Esophagus mucosa (tissue), 1 donor: ENCODE results near the gene COL4A2. TPM values are rescaled to one million over a fixed set of nuclear protein-coding genes. Genes with fewer than 3 reads are reported as not detected.

Experiments
- ATAC-seq: fragments of 200-7000 bp; cut with Tn5 transposase; one replicate; pipeline ENCODE4 v1.9.1; 2020
- total RNA-seq: library from RNA; stranded (reverse); gene quantifications from one replicate; pipeline ENCODE4 v1.2.4, GENCODE V29; 2023
- donor health status: DM: yes; HTN: yes; CAD: no.

COL4A2 gene
- total RNA-seq, 1 donor from 2014 or later, result 30.8 TPM

DNA sequence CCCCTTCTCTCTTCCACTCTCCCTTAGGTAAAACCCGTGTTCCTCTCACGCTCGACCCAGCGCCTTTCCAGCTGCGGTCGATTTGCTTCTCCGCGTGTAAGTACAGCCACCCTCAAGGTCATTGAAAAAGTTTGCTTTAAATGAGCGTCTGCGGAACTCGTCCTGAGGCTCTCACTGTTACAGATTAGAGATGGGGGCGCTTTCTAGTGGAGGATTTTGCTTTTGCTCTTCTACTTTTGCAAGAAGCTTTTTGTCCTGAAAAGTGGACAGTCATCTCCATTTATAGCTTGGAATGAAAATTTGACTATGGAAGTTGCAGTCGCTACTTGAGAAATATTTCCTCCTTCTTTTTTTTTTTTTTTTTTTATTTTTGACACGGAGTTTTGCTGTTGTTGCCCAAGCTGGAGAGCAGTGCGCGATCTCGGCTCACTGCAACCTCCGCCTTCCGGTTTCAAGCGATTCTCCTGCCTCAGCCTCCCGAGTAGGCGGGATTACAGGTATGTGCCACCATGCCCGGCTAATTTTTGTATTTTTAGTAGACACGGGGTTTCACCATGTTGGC lies 255.0 kb downstream of the COL4A2 start:
- no peak for ATAC-seq

Other genes with a start within 250 kb of the COL4A2 start
- 27.5 TPM for gene COL4A1, start 127 bp upstream of the COL4A2 start, total RNA-seq